ENCODE measurements around the gene KLF16. TPM values are rescaled to one million over a fixed set of nuclear protein-coding genes. Genes with fewer than 3 reads are reported as not detected.

KLF16 gene
- total and polyA plus RNA-seq, 9 of the 15 experiments (the other 6 are each of a cell fraction or from before 2014, with no cell fraction given): 0.04 to 60.4 (median 6.8) TPM

- no peak for TF ChIP-seq XRCC4 (IDR thresholded peaks at IDR 0.05; ENCODE audit: extremely low read depth, insufficient read depth, insufficient read length)
- TF ChIP-seq ZFX (CRISPR knock-in tag; IDR thresholded peaks at IDR 0.05): no peak
- TF ChIP-seq MXD1 (CRISPR knock-in tag; IDR thresholded peaks at IDR 0.05; ENCODE audit: borderline replicate concordance, poor library complexity, severe bottlenecking): no peak
- no peak for TF ChIP-seq ZNF830 (CRISPR knock-in tag; IDR thresholded peaks at IDR 0.05)
- TF ChIP-seq RREB1 (CRISPR knock-in tag; IDR thresholded peaks at IDR 0.05): no peak
- no peak for TF ChIP-seq ZNF75A (CRISPR knock-in tag; IDR thresholded peaks at IDR 0.05)
- no peak for TF ChIP-seq NELFE (IDR thresholded peaks at IDR 0.05; ENCODE audit: insufficient read depth, insufficient read length)
- TF ChIP-seq ZNF398 (CRISPR knock-in tag; IDR thresholded peaks at IDR 0.05): no peak
- TF ChIP-seq ZKSCAN1 (IDR thresholded peaks at IDR 0.05; ENCODE audit: low read depth, low read length): no peak
- no peak; the same call in 1 of the 2 replicates for TF ChIP-seq POLR2AphosphoS5 (IDR thresholded peaks at IDR 0.05; ENCODE audit: control insufficient read depth, insufficient read depth, low read depth, low read length)
- no peak for TF ChIP-seq E2F5 (CRISPR knock-in tag; IDR thresholded peaks at IDR 0.05)
- no peak for TF ChIP-seq TFE3 (CRISPR knock-in tag; IDR thresholded peaks at IDR 0.05)
- 0 out of 2 replicates have a peak, but pooled peaks have one; percentile 14 for TF ChIP-seq CREM (IDR thresholded peaks at IDR 0.05; ENCODE audit: low read depth)
Measured at GRCh38 chr19:1825909-1826556, 37.3 kb downstream of the KLF16 start (continued).
